Cortex of kidney (tissue), 1 donor: Measurements from ENCODE around the gene MYADM.

Experiments used
- DNase-seq: peaks from one replicate; lab custom pipeline; 2025; lab: John Stamatoyannopoulos, UW

Gene MYADM

GRCh38 chr19:53885036-53885435 is 17.4 kb downstream of the MYADM start:
- no peak for DNase-seq

GRCh38 chr19:53892301-53892980 is 24.8 kb downstream of the MYADM start:
- DNase-seq, result no peak

DNA sequence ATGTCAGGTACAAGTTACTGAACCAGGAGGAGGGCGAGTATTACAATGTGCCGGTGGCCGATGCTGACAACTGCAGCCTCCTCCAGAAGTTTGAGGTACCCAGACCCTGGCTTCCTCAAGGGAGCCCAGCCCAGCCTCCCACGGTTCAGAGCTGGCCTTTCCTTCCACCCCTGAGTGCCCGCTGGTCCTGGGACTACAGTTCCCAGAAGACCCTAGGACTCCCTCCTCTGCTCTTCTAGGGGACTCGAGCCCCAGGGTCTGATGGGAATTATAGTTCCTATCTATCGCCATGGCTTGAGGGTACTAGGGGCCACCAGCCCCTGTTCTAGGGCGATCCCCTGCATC is 25.3 kb downstream of the MYADM start:
- no peak for DNase-seq

DNA sequence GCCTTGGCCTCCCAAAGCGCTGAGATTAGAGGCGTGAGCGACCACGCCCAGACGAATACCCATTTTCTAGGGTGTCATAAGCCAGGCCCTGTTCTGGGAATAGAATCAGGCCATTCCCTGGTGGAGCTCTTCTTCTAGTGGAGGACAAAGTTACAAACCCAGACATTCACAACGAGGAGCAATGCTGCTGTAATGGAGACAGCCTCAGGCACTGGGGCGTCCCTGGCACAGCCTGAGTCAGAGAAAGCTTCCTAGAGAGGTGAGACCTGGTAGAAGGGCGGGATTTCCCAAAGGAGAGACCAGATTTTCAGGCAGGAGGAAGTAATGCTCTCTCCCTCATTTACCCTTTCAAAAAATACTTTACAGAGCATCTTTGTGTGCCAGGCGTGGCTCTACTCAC is 27.0 kb downstream of the MYADM start:
- DNase-seq, result no peak

DNA sequence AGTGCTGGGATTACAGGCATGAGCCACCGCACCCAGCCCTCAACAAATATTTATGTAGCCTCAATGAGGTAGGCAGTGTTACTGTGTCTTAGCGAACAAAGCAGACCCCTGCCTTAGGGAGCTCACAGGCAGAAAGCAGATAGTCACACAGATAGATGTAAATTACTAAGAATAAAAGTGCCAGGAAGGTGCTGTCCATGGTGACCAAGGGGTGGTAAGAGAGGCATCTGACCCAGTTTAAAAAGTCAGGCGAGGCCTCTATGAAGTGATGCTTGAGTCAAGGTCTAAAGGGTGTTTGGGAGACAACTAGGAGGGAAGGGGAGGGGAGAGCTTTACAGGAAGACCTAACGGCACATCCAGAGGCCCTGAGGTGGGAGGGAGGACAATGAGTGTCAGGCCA is 29.0 kb downstream of the MYADM start:
- no peak for DNase-seq

GRCh38 chr19:53897459-53897858 is 29.8 kb downstream of the MYADM start:
- no peak for DNase-seq

DNA sequence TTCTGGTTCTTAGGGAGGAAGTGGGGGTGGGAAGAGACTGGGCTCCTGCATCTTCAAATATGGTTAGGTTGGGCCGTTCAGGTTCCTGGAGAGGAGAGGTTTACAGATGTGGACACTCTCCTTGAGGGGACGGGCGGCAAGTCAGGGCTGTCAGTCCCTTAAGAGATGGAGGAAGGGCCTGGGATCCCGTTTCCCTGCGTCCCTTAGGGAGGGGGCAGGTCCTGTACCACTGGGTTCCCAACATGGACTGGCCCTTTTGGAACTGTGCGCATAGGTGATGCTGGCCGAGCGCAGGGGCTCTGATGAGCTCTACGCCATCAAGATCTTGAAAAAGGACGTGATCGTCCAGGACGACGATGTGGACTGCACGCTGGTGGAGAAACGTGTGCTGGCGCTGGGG is 30.5 kb downstream of the MYADM start:
- DNase-seq, result no peak

DNA sequence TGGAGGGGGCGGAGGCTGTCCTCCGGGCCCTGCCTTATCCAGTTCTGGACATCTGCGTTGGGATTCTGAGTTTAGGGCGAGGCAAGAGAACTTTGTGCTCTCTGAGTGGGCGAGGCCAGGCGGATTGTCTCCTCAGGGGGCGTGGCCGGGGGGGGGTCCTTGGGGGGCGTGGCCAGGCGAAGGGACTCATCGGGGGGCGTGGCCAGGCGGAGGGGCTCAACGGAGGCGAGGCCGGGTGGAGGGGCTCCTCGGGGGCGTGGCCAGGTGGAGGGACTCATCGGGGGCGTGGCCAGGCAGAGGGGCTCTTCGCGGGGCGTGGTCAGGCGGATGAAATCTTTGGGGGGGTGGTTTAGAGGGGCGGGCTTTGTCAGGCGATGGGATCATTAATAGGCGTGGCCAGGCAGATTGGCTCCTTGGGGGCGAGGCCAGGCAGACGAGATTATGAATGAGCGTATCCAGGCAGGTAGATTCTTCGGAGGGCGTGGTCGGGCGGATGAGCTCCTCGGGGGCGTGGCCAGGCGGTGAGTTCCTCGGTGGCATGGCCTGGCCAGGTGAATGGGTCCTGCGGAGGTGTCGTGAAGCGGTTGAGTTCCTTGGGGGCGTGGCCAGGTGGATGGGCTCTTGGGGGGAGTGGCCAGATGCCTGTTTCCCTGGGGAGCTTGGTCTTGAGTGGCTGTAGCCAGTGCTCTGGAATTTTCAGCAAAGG is 31.1 kb downstream of the MYADM start:
- no peak for DNase-seq

- no peak for DNase-seq
These were observed 32.6 kb downstream of the MYADM start for GRCh38 chr19:53900191-53900860.

DNA sequence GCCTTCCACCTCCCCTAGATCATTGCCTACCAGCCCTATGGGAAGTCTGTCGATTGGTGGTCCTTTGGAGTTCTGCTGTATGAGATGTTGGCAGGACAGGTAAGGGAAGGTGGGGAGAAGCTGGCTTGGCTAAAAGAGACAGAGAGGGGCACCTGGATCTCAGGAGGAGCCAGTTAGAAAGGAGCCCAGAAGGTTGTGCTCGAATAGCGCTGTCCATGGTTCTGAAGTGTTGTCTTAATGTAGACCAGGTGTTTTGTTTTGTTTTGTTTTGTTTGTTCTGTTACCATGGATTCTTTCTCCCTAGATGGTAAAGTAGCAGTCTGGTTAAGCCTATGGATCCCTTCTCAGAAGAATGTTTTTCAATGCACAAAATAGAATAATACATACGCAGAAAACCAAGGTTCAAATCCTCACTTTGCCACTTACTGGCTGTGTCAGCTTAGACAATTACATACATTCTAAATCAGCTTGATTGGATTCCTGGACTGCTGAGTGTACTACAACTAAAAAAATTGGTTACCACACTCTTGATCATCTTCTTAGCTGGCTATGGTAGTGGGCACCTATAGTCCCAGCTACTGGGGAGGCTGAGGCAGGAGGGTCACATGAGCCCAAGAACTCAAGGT is 35.5 kb downstream of the MYADM start:
- no peak for DNase-seq

- DNase-seq, result no peak
These were observed 37.2 kb downstream of the MYADM start for GRCh38 chr19:53904909-53905308.

- no peak for DNase-seq
These were observed 38.1 kb downstream of the MYADM start for GRCh38 chr19:53905787-53906186.

DNA sequence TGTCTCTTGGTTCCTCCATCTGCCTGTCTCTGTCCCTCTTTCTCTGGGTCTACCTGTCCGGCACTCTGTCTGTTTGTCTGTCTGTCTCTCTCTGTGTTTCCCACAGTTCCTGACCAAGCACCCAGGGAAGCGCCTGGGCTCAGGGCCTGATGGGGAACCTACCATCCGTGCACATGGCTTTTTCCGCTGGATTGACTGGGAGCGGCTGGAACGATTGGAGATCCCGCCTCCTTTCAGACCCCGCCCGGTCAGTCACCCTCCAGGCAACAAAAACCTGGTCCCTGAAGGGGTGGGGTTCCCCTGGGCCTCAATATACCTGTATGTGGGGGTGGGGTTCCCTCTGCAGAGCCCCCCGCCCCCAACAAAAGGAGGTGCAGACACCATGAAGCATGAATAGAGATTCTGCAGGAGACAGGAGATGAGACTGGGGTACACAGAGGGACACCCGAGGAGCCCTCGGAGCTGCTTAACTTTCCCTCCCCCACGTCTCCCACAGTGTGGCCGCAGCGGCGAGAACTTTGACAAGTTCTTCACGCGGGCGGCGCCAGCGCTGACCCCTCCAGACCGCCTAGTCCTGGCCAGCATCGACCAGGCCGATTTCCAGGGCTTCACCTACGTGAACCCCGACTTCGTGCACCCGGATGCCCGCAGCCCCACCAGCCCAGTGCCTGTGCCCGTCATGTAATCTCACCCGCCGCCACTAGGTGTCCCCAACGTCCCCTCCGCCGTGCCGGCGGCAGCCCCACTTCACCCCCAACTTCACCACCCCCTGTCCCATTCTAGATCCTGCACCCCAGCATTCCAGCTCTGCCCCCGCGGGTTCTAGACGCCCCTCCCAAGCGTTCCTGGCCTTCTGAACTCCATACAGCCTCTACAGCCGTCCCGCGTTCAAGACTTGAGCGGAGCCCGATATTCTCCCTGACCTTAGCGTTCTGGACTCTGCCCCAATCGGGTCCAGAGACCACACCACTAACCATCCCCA is 38.8 kb downstream of the MYADM start:
- DNase-seq, result no peak

DNA sequence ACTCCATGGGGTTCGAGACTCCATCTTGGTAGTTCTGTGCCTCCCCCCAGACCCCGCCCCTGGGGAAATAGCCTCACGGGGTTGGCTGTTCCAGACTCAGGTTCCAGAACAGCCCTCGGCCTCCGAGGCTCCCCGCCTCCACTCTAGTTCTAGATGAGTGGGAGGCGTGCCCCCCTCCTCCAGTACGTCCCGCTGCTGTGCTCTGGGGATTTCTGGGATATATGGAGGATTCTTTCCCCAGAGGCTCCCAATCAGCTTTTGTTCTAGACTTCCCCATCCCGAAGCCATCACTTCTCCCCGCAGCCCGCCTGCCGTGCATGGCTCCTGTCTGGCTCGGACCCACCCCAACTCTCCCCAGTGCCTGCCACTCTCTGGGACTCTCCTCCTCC is 39.5 kb downstream of the MYADM start:
- no peak for DNase-seq

GRCh38 chr19:53907690-53908089 is 40.0 kb downstream of the MYADM start:
- DNase-seq, result no peak

- no peak for DNase-seq
These were observed 40.6 kb downstream of the MYADM start for GRCh38 chr19:53908106-53908934.

GRCh38 chr19:53908935-53909415 is 41.3 kb downstream of the MYADM start, which contains the start of gene CACNG7:
TSS of gene CACNG7 (plus strand) at chr19:53909278. CDS start at chr19:53912832, 3,554 bp downstream.
- no peak for DNase-seq

- no peak for DNase-seq
These were observed 41.9 kb downstream of the MYADM start for GRCh38 chr19:53909471-53910169.

- no peak for DNase-seq
These were observed 42.5 kb downstream of the MYADM start for GRCh38 chr19:53910170-53910518.

DNA sequence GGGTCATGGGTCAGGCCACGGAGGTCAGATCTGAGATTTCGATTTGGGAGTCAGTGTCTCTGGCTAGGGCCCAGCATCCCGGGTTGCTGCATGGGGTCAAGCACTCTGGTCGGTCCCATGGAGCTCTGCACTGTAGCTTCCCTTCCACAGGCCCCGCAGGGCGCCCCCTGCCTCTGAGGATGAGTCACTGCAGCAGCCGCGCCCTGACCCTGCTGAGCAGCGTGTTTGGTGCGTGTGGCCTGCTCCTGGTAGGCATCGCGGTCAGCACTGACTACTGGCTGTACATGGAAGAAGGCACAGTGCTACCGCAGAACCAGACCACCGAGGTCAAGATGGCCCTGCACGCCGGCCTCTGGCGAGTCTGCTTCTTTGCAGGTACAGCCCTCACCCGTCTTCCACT is 45.0 kb downstream of the MYADM start:
- DNase-seq, result no peak
